ENCODE results near the gene SPTAN1.

SPTAN1 gene

GRCh38 chr9:128677794-128678193 is 125.4 kb downstream of the SPTAN1 start:
- DNase-seq = no peak
